Ovary (tissue), 9 donors: ENCODE results near the gene CCIN. TPM values are rescaled to one million over a fixed set of nuclear protein-coding genes. Genes with fewer than 3 reads are reported as not detected.

Source experiments
- DNase-seq, 5 donors: peaks; one replicate each; pipeline ENCODE4 v3.0.0-alpha.2; 2019 to 2020
- H3K27ac ChIP-seq, 2 donors: fragments of 200-600 bp; one replicate each; pipeline versions ENCODE4 v1.5.1 to v1.8.0; 2019 to 2022
- H3K27me3 ChIP-seq: fragments of 200-600 bp; one replicate; pipeline ENCODE4 v1.8.0; 2022
- H3K36me3 ChIP-seq: fragments of 200-600 bp; sonication (generic); one replicate; pipeline ENCODE4 v1.5.1; 2019
- H3K4me1 ChIP-seq: one replicate; pipeline ENCODE4 v1.8.1; 2013; ENCODE audit warnings: mild to moderate bottlenecking, moderate library complexity; ENCODE audit not compliant: insufficient read depth
- H3K4me3 ChIP-seq: fragments of 200-600 bp; sonication (generic); one replicate; pipeline ENCODE4 v1.5.1; 2017
- H3K9me3 ChIP-seq, 2 donors: fragments of 200-600 bp in 1 of 2; sonication (generic) in 1 of 2; one replicate each; pipeline versions ENCODE4 v1.5.1 to v1.8.1; 2013 to 2019; ENCODE audit warnings: mild to moderate bottlenecking in 1 of 2, moderate library complexity in 1 of 2
- EP300 ChIP-seq: sonication (generic); formaldehyde crosslinking; IDR thresholded peaks from one replicate; pipeline ENCODE4 v1.6.1; 2017; ENCODE audit warnings: antibody characterized with exemption
- POLR2A ChIP-seq: fragments of 450-650 bp; IDR thresholded peaks from one replicate; pipeline ENCODE4 v1.6.1; 2017; ENCODE audit warnings: antibody characterized with exemption, mild to moderate bottlenecking, moderate library complexity
- WGBS, 3 donors: extraction: QIAGEN DNeasy Blood & Tissue Kit in 1 of 3; methylation state at CpG; one replicate each; pipeline versions ENCODE4 v1.1.5 to v1.1.7; 2013 to 2017; 5-methylcytosine and 5-hydroxymethylcytosine counted together
- intact Hi-C, 4 donors: fragments of 100-400 bp; cut with DNase I; formaldehyde crosslinking; loops; one replicate each; pipeline versions ENCODE4 v1.11.0 to v1.15.1; 2022 to 2023
- polyA plus RNA-seq, 2 donors: library from polyadenylated mRNA; stranded (reverse); fragments of 200-250 nt in 1 of 2; fragments of 350-450 nt in 1 of 2; fragmentation: Illumina TruSeq in 1 of 2; extraction: RNeasy Lipid Tissue Mini Kit (QIAGEN cat#74804) in 1 of 2; gene quantifications; one replicate each; pipeline ENCODE4 v1.2.3, GENCODE V29; 2013 to 2014
- total RNA-seq, 7 donors: library from RNA; depleted of rRNA in 2 of 7; stranded (reverse); fragments of >200 nt in 2 of 7; fragmentation: NEBNext Ultra II Directional in 3 of 7; extraction: Animal tissue kit (Norgen Biotek cat#: 25700) in 3 of 7; gene quantifications; one replicate each; pipeline versions ENCODE4 v1.1.0 to v1.2.4, GENCODE V29; 2016 to 2023
- TF ChIP-seq, protein P1 (sequence below), 3 donors: fragments of 450-650 bp in 2 of 3; fragments of 200-600 bp in 1 of 3; IDR thresholded peaks; one replicate each; pipeline versions ENCODE4 v1.5.1 to v1.8.0; 2016 to 2022; ENCODE audit warnings: antibody characterized with exemption in 3 of 3, mild to moderate bottlenecking in 1 of 3
- donor health status: DM: no; HTN: no; CAD: no; lungs with moderate emphysema.
- donor health status: DM: no; HTN: no; CAD: no.
- donor health status: Bipolar disorder and iron deficiency.
- donor health status: DM: yes; HTN: yes; CAD: no.
- donor health status: DM: no; HTN: no; CAD: no.
- donor health status: DM: yes; HTN: yes; CAD: no.

Gene CCIN
- total and polyA plus RNA-seq, 9 donors = 0.15 to 0.33 (median 0.28) TPM; not detected in 5

DNA sequence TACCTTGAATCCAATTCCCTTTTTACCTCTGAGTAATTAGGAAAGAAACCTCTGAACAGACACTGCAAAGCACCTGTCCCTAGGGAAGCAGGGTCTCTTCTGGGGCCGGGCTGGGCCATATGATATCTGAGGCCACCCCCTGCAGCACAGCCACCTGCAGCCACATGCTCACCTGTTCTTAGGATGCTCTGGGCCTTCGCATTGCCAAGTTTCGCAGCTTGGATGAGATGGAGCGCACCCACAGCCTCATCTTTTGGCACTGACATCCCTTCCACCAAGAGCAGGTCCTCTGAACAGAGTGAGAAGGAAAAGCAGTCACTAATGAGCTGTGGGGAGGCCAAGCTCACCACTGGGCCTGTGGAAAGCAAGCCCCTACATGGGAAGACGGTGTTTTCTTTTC is 48.8 kb downstream of the CCIN start:
- 92 to 95% (median 94%) methylated on average over 5 of the region's 5 CpGs for WGBS, 3 donors
- Histone ChIP-seq H3K9me3 (peaks cover 0 to 7% of the 10 kb centered on the region in 2 donors), H3K4me1 (peaks cover 2% of the 10 kb centered on the region), H3K4me3 (no peak overlapping the region), H3K27me3 (no peaks in the 10 kb centered on the region), H3K27ac (no peak overlapping the region), H3K36me3 (no peaks in the 10 kb centered on the region)
- no peak for DNase-seq
- TF ChIP-seq EP300 = no peak
- no peak for TF ChIP-seq POLR2A
- TF ChIP-seq, protein P1, sequence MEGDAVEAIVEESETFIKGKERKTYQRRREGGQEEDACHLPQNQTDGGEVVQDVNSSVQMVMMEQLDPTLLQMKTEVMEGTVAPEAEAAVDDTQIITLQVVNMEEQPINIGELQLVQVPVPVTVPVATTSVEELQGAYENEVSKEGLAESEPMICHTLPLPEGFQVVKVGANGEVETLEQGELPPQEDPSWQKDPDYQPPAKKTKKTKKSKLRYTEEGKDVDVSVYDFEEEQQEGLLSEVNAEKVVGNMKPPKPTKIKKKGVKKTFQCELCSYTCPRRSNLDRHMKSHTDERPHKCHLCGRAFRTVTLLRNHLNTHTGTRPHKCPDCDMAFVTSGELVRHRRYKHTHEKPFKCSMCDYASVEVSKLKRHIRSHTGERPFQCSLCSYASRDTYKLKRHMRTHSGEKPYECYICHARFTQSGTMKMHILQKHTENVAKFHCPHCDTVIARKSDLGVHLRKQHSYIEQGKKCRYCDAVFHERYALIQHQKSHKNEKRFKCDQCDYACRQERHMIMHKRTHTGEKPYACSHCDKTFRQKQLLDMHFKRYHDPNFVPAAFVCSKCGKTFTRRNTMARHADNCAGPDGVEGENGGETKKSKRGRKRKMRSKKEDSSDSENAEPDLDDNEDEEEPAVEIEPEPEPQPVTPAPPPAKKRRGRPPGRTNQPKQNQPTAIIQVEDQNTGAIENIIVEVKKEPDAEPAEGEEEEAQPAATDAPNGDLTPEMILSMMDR (IDR thresholded peaks at IDR 0.05) = no peak
- intact Hi-C loops = no loop called here

DNA sequence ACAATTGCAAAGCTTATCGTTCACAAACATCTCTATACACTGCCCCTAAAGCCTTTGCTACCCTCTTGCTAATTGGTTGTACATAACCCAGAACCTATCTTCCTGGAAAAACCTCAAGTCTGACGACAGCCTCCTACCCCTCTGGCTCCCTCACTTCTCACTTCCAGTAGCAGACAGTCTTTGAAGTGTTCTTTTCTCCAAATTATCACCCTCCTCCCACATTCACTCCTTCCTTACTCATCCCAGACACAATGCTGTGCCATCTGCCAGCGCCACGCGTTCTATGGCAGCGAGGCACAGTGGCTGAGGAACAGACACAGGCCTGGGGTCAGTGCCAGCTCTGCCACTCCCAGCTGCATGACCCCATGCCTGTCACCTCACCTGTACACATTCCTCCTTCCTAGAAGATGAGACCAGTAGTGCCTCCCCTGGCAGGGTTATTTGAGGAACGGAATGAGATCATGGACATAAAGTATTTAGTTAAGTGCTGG is 49.3 kb downstream of the CCIN start:
- no peak for DNase-seq
- TF ChIP-seq, protein P1 (IDR thresholded peaks at IDR 0.05) = no peak
- TF ChIP-seq POLR2A (no peak), EP300 (no peak)
- H3K27me3 ChIP-seq = no peaks in the 10 kb centered on the region
- H3K27ac ChIP-seq = no peak overlapping the region
- H3K4me1 ChIP-seq = peaks cover 2% of the 10 kb centered on the region
- intact Hi-C loops = no loop called here
- no peaks in the 10 kb centered on the region for H3K36me3 ChIP-seq
- H3K9me3 ChIP-seq = peaks cover 0 to 7% of the 10 kb centered on the region in 2 donors
- 76 to 80% (median 78%) methylated on average over 7 of the region's 7 CpGs for WGBS, 3 donors
- H3K4me3 ChIP-seq = no peak overlapping the region

Other genes starting within 250 kb of the CCIN start
- not detected for gene OR2S2, start 211.2 kb upstream of the CCIN start, total RNA-seq
- not detected for gene OR2S2, start 211.2 kb upstream of the CCIN start, polyA plus RNA-seq
- gene RECK, start 132.5 kb upstream of the CCIN start, total RNA-seq = 10 to 100 TPM; 10.7 to 24.2 (median 16.8) TPM
- gene RECK, start 132.5 kb upstream of the CCIN start, polyA plus RNA-seq = 10 to 100 TPM; 11.4 to 19.8 TPM
- gene GLIPR2, start 32.7 kb upstream of the CCIN start, total RNA-seq = 10 to 100 TPM in 6 of 7 donors, 1 to 10 TPM in 1; 8.3 to 30.9 (median 16.0) TPM
- 10 to 100 TPM; 13.6 to 34.6 TPM for gene GLIPR2, start 32.7 kb upstream of the CCIN start, polyA plus RNA-seq
- gene CLTA, start 21.5 kb downstream of the CCIN start, total RNA-seq = 100 to 1,000 TPM; 170 to 223 (median 202) TPM
- 100 to 1,000 TPM; 242 to 243 TPM for gene CLTA, start 21.5 kb downstream of the CCIN start, polyA plus RNA-seq
- gene GNE, start 89.1 kb downstream of the CCIN start, total RNA-seq = 10 to 100 TPM; 17.1 to 34.1 (median 24.0) TPM
- gene GNE, start 89.1 kb downstream of the CCIN start, polyA plus RNA-seq = 10 to 100 TPM; 13.0 to 22.9 TPM
- 10 to 100 TPM; 30.4 to 81.3 (median 59.7) TPM for gene RNF38, start 230.9 kb downstream of the CCIN start, total RNA-seq
- 10 to 100 TPM; 35.2 to 55.7 TPM for gene RNF38, start 230.9 kb downstream of the CCIN start, polyA plus RNA-seq